ENCODE results near the gene MYO6. TPM values are rescaled to one million over a fixed set of nuclear protein-coding genes. Genes with fewer than 3 reads are reported as not detected.

Gene MYO6
- total RNA-seq, 1 donor from 2014 or later: 56.1 TPM

DNA sequence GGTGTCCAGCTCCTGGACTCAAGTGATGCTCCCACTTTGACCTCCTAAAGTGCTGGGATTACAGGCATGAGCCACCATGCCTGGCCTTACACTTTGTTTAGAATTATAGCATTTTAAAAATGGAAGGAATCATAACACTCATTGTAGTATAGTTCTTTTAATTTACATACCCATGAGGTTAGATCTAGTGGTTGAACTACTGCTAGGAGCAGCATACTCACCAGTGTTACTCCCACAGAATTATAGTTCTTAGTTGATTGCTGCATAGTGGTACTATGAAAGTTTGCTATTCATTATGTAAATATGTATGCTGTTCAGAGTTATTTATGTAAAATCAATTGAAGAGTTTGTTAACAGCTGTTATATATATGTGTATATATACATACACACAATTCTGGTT, 85.4 kb downstream of the MYO6 start:
- Histone ChIP-seq H3K36me3 (ENCODE audit: control insufficient read depth, insufficient read depth, low read length) (no peaks in the 10 kb centered on the region), H3K4me3 (ENCODE audit: low read depth, low read length) (no peak overlapping the region), H3K27me3 (ENCODE audit: control insufficient read depth, insufficient read depth, low read length) (no peaks in the 10 kb centered on the region)
- no peak for TF ChIP-seq CTCF (IDR thresholded peaks at IDR 0.05; ENCODE audit: insufficient read depth, low read length, poor library complexity, severe bottlenecking)
- no peak for DNase-seq (ENCODE audit: low read depth)

DNA sequence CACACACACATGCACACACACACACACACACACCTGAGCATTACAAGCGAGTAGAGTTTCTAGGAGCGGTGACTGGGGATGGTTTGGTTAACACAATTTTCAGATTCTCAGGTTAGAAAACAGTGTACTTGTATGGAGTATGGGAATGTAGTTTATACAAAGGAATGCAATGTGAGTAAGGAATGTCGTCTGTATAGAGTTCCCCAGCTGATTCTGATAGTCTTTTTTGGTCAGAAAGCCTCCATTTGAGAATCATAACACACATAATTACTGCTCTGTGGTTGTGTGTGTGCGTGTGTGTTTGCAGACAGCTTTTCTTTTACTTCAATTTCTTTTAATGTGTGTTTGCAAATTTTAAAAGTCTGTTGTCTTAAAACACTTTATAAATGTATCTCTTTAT, 93.2 kb downstream of the MYO6 start:
- no peak for DNase-seq (ENCODE audit: low read depth)
- Histone ChIP-seq H3K27me3 (ENCODE audit: control insufficient read depth, insufficient read depth, low read length) (no peaks in the 10 kb centered on the region), H3K36me3 (ENCODE audit: control insufficient read depth, insufficient read depth, low read length) (peaks cover 1% of the 10 kb centered on the region), H3K4me3 (ENCODE audit: low read depth, low read length) (no peak overlapping the region)
- TF ChIP-seq CTCF (IDR thresholded peaks at IDR 0.05; ENCODE audit: insufficient read depth, low read length, poor library complexity, severe bottlenecking): no peak

- DNase-seq (ENCODE audit: low read depth): no peak
- no peak for TF ChIP-seq CTCF (IDR thresholded peaks at IDR 0.05; ENCODE audit: insufficient read depth, low read length, poor library complexity, severe bottlenecking)
These were observed 93.7 kb downstream of the MYO6 start for GRCh38 chr6:75842732-75843131.

DNA sequence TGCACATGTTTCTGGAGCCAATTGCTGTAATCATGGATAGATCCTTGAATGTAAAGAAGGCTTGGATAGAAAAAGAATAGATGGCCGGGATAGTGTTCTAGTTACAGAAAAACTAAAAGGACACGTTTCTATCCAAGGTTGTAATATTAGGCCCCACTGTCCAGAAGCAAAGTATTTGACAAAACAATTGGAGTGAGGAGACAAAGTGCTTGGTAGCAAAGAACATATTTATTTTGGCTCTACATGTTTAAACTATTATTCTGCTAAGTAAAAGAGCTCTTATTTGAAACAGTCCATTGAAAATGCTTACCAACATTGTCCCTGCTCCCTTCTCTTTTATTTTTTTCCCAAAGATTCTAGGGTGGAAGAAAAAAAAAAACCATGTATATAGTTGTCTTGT, 94.4 kb downstream of the MYO6 start:
- H3K4me3 ChIP-seq (ENCODE audit: low read depth, low read length): no peak overlapping the region
- no peaks in the 10 kb centered on the region for H3K27me3 ChIP-seq (ENCODE audit: control insufficient read depth, insufficient read depth, low read length)
- no peak for TF ChIP-seq CTCF (IDR thresholded peaks at IDR 0.05; ENCODE audit: insufficient read depth, low read length, poor library complexity, severe bottlenecking)

More at GRCh38 chr6:75842732-75843131, 93.7 kb downstream of the MYO6 start:
- no peak overlapping the region for H3K4me3 ChIP-seq (ENCODE audit: low read depth, low read length)
- no peaks in the 10 kb centered on the region for H3K27me3 ChIP-seq (ENCODE audit: control insufficient read depth, insufficient read depth, low read length)
- peaks cover 1% of the 10 kb centered on the region for H3K36me3 ChIP-seq (ENCODE audit: control insufficient read depth, insufficient read depth, low read length)

GRCh38 chr6:75848274-75848673, 99.2 kb downstream of the MYO6 start:
- DNase-seq (ENCODE audit: low read depth): no peak
- no peak overlapping the region for H3K4me3 ChIP-seq (ENCODE audit: low read depth, low read length)
- no peaks in the 10 kb centered on the region for H3K27me3 ChIP-seq (ENCODE audit: control insufficient read depth, insufficient read depth, low read length)
- no peaks in the 10 kb centered on the region for H3K36me3 ChIP-seq (ENCODE audit: control insufficient read depth, insufficient read depth, low read length)
- no peak for TF ChIP-seq CTCF (IDR thresholded peaks at IDR 0.05; ENCODE audit: insufficient read depth, low read length, poor library complexity, severe bottlenecking)

More for the DNA sequence above, 94.4 kb downstream of the MYO6 start:
- no peak for DNase-seq (ENCODE audit: low read depth)
- H3K36me3 ChIP-seq (ENCODE audit: control insufficient read depth, insufficient read depth, low read length): peaks cover 1% of the 10 kb centered on the region

GRCh38 chr6:75849329-75850025, 100.4 kb downstream of the MYO6 start:
- H3K27me3 ChIP-seq (ENCODE audit: control insufficient read depth, insufficient read depth, low read length): no peaks in the 10 kb centered on the region
- H3K36me3 ChIP-seq (ENCODE audit: control insufficient read depth, insufficient read depth, low read length): no peaks in the 10 kb centered on the region
- no peak for DNase-seq (ENCODE audit: low read depth)
- no peak overlapping the region for H3K4me3 ChIP-seq (ENCODE audit: low read depth, low read length)
- TF ChIP-seq CTCF (IDR thresholded peaks at IDR 0.05; ENCODE audit: insufficient read depth, low read length, poor library complexity, severe bottlenecking): no peak

All from kidney epithelial cell (primary cell).